Astrocyte of the spinal cord (primary cell): ENCODE measurements around the gene INO80.

ENCODE experiments used
- DNase-seq: peaks from one replicate; pipeline ENCODE4 v3.0.0; 2011; ENCODE audit warnings: low read depth, low spot score
- H3K4me3 ChIP-seq: 2 replicates; pipeline ENCODE4 v1.5.1; 2011; ENCODE audit warnings: low read depth, mild to moderate bottlenecking, low read length, moderate library complexity
- CTCF ChIP-seq: IDR thresholded peaks from 2 replicates; pipeline ENCODE4 v1.5.1; 2012; ENCODE audit warnings: low read depth, mild to moderate bottlenecking, low read length, inconsistent platforms
- in situ Hi-C: cut with HindIII; loops from 2 replicates; pipeline ENCODE4 v1.10.0; 2017; ENCODE audit warnings: low sequenced_read_pairs

The INO80 gene

DNA sequence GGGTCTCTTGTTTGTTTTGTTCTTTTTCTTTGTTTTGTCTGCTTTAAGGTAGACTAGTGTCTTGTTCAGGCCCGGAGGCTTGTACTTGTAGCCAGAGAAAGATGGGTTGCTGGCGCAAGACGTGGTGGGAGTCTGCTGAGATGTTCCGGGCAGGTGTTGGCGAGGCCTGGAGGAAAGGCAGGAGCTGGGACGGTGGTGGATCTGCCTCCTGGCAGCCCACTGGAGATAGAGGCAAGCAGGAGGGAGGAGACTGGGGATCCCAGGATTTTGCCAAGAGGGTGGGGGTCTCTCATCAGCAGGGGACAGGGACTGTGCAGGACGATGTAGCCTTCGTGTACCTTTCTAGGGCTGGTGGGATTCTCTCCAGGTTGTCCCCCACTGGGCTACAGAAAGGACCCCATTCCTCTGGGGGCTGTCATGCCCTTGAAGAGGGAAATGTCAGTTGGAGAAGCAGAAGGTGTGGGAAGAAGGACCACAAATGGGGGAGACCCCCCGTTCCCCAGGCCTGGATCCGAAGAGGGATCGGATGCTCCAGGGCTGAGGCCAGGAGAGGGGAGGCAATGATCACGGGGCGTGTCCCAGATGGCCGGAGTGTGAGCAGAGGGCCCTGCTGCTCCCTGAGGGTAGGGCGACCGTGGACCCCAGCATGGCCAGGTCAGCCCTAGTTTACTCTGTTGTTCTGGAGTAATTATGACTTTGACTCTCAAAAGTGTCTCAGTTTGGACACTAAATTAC, 155.8 kb downstream of the INO80 start:
- no peak overlapping the region for H3K4me3 ChIP-seq
- in situ Hi-C loops = no loop called here
- DNase-seq = no peak
- no peak for TF ChIP-seq CTCF

DNA sequence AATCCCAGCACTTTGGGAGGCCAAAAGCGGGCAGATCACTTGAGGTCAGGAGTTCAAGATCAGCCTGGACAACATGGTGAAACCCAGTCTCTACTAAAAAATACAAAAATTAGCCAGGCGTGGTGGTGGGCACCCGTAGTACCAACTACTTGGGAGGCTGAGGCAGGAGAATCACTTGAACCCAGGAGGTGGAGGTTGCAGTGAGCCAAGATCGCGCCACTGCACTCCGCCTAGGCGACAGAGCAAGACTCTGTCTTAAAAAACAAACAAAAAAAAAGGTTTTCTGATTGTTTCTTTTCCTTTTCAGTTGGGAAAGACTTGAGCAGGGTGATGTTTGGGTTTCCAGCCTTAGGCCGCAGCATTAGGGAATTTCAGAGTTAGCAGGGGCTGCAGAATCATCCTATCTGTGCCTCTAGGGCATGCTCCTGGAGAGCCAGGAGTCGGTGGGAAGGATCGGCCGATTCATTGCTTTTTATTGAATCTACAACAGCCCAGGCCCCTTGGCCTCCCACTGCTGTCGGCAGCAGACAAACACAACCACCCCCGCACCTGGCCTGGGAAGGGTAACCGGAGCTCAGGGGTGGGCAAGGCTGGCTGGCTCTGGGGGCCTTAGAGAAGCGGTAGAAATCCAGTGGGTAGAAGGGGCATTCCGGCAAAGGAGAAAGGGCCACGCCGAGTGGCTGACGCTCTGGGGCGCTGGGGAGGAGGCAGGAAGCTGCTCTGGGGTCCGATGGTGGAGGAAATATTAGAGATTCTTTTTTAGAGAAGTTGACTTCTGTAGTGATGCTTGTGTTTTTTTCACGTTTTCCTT, 156.5 kb downstream of the INO80 start:
- no peak for DNase-seq
- no peak for TF ChIP-seq CTCF
- no peak overlapping the region for H3K4me3 ChIP-seq
- in situ Hi-C loops = no loop called here

DNA sequence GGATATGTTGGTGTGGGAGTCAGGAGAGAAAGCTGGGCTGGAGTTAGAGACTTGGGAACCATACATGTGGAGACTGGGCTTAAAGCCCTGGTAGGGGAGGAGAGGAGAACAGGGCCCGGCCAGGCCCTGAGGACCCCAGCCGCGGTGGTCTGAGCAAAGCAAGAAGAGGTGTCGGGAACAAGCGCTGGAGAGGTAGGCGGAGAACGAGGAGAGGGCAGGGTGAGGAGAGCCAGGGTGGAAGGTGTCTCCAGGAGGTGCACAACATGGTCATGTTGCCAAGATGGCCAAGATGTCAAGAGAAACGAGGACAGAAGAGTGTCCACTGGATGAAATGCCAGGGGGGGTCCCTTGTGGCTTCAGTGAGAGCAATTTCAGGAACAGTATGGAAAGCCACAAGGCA, 157.4 kb downstream of the INO80 start:
- TF ChIP-seq CTCF = no peak
- no peak for DNase-seq
- in situ Hi-C loops = no loop called here
- no peak overlapping the region for H3K4me3 ChIP-seq

GRCh38 chr15:40958146-40958545, 157.9 kb downstream of the INO80 start:
- H3K4me3 ChIP-seq = no peak overlapping the region
- no peak for DNase-seq
- no peak for TF ChIP-seq CTCF
- in situ Hi-C loops = no loop called here

DNA sequence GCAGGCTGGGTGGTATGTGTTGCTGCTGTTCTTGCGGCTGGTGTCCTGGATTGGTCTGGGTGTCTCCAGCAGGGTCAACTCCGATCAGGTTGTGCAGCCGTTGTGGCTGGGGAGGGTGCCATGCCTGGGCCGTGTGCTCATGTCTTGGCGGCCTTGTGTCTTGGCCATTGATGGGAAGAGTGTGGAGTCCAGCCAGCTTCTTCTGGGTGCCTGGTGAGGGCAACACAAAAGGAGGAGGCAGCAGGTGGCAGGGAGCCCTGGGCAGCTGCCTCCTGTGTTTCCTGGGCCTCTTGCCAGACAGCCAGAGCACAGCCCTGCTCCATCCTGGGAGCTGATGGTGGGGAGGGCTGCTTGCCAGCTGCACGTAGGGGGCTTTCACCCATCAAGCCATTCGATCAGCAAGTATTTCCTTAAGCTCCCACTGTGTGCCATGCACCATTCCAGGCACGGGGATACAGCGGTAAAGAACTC, 158.5 kb downstream of the INO80 start:
- peak; percentile 24 for DNase-seq
- TF ChIP-seq CTCF = no peak
- no peak overlapping the region for H3K4me3 ChIP-seq
- in situ Hi-C loops = no loop called here

GRCh38 chr15:40957041-40957555, 159.0 kb downstream of the INO80 start:
- no peak overlapping the region for H3K4me3 ChIP-seq
- no peak for DNase-seq
- in situ Hi-C loops = no loop called here
- no peak for TF ChIP-seq CTCF
